Measurements from ENCODE around the gene NARS2.
A peak's percentile ranks its signal among the peaks of the same experiment; 100 is the strongest.
"Not testable (repeated sequence)": the region's sequence is repeated elsewhere in the genome, so short reads cannot be mapped to it uniquely, and the experiment has no call there.

NARS2 gene, protein sequence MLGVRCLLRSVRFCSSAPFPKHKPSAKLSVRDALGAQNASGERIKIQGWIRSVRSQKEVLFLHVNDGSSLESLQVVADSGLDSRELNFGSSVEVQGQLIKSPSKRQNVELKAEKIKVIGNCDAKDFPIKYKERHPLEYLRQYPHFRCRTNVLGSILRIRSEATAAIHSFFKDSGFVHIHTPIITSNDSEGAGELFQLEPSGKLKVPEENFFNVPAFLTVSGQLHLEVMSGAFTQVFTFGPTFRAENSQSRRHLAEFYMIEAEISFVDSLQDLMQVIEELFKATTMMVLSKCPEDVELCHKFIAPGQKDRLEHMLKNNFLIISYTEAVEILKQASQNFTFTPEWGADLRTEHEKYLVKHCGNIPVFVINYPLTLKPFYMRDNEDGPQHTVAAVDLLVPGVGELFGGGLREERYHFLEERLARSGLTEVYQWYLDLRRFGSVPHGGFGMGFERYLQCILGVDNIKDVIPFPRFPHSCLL

DNA sequence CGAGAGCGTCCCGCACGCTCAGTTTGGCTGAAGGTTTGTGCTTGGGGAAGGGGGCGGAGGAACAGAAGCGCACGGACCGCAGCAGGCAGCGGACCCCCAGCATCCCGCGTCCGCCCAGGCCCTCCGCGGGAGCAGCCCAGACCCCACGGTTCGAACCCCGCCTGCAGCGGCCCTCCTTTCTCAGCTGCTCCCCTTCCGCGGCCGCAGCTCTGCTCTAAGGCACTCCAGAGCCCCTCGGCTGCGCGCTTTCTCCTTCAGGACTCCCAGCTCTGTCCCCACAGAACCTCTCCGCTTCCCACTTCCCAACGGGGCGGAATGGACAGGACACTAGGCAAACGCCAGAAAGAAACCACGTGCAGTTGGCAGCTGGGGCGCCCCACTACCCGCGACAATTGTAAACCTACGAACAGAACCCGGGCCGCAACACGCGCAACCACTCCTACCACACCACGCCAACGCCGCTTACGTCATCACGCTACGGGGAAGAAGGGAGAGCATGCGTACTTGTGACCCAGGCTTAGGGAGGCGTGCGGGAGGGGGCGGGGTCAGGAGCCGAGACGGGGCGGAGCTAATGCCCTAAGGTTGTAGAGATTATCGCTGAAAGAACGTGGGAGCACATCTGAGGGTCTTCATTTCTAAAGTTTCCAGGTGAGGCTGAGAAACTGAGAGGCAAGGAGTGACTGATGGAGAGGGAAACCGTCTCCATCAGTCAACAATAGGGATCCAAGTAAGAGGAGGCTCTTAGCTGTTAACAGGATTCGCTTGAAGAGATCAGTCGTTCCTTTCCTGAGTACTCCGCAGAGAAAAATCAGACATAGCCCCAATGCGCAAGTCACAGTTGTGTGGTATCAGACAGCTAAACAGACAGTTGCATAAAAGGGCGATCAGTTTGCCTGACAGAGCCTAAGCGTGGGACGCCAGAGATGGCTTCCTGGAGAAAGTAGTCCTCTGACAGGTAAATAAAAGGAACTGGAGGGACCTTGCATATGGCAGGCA is at the start of gene NARS2:
Gene NARS2 (minus strand): TSS at position 479 of the 996 bp plus-strand sequence. CDS start 376 bp downstream, at position 103.
- peak; percentile 97 to 99 for DNase-seq (ENCODE audit: low read depth in 2 of 2)

DNA sequence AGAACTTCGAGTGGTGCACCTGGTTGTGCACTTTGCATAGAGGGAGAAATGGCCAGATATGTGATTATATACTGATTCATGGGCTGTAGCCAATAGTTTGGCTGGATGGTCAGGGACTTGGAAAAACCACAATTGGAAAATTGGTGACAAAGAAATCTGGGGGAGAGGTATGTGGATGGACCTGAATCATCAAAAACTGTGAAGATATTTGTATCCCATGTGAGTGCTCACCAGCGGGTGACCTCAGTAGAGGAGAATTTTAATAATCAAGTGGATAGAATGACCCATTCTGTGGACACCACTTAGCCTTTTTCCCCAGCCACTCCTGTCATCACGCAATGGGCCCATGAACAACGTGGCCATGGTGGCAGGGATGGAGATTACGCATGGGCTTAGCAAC is 48.0 kb upstream of the NARS2 start:
- DNase-seq (ENCODE audit: low read depth in 2 of 2) = no peak

DNA sequence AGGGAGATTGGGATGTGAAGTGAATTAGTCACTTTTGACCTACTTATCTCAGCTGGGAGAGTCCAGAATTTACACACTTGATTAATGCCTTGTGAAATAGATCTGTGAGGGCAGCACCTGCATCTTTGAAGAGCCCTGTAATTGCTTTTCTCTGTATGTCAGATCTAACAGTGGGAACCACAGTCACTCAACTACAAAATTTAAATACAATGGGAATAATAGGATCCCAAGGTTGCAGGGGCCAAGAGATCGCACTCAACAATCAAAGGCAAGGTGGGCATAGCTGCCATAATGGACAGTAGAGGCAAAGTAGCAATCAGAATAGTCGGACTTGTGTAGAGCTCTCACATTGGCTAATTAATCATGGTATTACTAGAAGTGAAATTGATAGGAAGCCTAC is 45.5 kb upstream of the NARS2 start:
- DNase-seq (ENCODE audit: low read depth in 2 of 2) = no peak

DNA sequence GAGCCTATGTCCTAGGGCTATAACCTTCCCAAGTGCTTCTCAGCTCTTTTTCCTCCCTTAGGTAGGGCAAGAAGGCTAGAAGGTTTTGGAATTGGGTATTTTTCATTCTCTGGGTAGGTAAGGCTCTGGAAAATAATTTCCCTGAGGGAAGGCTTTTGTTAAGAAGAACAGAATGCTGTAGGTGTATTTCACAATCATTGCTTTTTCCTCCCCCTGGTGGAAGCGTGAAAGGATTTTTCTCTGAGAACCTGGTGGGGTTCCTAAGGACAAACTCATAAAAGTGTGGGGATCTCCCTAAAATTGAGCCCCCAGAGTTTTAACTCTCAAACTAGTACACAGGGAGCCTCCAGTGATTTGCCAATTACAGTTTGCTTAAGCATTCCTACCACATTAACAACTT is 41.1 kb upstream of the NARS2 start:
- DNase-seq (ENCODE audit: low read depth in 2 of 2) = no peak

DNA sequence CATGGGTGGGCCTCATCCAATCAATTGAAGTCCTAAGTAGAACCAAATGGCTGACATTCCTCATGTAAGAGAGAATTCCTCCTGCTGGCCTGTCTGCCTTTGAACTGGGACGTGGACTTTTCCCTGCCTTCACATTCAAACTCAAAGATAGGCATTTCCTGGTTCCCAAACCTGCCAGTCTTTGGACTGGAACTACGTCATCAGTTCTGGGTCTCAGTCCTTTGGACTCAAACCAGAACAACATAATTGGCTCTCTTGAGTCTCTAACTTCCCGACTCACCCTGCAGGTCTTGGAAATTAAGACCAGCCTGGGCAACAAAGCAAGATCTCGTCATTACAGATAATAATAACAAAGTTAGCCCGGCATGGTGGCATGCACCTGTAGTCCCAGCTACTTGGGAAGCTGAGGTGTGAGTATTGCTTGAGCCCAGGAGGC is 38.7 kb upstream of the NARS2 start:
- DNase-seq (ENCODE audit: low read depth in 2 of 2) = no peak

DNA sequence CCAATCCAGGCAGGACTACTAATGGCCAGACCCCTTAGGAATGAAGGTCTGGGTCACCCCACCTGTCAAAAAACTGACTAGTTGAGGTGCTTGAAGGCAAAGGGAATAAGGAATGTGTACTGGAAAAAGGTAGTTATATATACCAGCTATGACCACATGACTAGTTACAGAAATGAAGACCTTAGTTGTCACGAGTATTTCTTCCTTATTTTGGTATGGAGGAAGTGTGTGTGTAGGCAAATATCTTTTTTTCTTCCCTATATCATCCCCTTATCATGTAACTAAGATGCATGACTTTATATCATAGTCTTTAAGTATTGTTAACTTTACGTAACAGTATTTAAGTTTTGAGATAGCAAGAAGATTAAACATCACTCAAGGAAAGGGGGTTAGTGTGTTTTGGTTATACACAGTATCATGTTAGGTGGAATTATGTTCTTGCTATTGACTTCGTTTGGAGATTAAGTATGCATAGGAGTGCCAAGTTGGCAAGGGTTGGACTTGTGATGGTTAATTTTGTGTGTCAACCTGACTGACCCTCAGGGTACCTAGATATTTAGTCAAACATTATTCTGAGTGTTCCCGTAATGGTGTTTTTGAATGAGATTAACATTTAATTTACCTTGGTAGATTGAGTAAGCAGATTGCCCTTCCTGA is 38.2 kb upstream of the NARS2 start:
- DNase-seq (ENCODE audit: low read depth in 2 of 2) = no peak

DNA sequence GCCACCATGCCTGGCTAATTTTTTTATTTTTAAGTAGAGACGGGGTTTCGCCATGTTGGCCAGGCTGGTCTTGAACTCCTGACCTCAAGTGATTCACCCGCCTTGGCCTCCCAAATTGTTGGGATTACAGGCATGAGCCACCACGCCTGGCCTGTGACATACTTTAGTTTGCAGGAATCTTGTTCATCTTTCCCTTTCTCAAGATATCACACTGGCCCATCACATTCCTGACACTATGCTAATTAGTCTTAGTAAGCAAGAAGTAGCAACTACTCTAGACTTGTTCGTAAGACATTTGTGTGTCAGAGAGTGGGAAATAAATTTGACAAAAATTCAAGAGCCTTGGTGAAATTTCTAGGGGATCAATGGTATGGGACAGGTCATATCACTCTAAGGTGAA is 34.7 kb upstream of the NARS2 start:
- DNase-seq (ENCODE audit: low read depth in 2 of 2) = not testable (repeated sequence)

DNA sequence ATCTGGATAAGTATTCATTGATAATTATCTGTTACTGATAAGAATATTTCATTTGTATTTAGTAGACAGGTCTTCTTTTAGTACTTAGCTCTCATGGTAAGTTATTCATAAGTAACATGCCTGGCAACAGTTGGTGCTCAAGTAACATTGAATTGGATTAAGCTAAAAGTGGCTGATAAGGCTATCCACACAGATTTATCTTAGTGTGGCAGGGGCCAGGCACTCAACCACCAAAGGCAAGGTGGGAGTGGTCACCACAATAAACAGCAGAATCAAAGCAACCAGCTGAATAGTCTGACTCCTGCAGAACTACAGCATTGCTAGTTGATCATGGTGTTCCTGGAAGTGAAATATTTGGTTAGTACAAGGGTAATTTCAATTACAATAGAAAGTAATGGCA is 33.0 kb upstream of the NARS2 start:
- no peak for DNase-seq (ENCODE audit: low read depth in 2 of 2)

DNA sequence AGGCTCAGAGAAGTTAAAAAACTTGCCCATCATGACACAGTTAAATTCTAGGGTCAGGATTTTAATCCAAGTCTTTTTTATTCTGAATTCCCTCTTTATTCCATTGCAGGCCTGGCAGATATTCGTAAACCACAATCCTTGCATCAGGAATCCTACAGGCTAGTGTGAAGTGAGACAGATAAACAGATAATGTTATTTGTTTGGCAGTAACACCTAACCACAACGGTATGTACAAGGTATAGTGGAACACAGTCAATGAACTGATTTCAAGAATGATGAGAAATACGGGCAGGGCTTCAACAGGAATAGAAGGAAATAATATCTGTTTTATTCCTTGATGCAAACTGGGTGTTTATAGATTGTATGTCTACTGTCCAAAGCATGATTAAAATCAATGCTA is 32.0 kb upstream of the NARS2 start:
- DNase-seq (ENCODE audit: low read depth in 2 of 2) = no peak

DNA sequence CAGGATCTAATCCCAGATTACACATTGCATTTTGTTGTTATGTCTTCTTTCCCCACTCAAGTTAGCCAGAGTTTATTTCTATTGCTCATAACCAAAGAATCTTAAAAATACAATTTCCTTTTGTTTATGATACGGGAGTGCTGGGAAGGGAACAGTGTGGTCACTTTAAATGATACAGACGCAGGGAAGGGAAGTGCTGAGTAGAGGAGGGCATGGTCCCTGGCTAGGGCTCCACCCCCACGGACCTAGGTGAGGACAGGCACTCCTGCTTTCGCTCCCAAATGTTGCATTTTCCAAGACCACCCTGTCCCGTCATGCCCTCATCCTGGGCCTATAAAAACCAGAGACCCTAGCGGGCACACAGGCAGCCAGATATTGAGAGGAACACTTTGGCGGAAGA is 30.6 kb upstream of the NARS2 start:
- DNase-seq (ENCODE audit: low read depth in 2 of 2) = no peak

DNA sequence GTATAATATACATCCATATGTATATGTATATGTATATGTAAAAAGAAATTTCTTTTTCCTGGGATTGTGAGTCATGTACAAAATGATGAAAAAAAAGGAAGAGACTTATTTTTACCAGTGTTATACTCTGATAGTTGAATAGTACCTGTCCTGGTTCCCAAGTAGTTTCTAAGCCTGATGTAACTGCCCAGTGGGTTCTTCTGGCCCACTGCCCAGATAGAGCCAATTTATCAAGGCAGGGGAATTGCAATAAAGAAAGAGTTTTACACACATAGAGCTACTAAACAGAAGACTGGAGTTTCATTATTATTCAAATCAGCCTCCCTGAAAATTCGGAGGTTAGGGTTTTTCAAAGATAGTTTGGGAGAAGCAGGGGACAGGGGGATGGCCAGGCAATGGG is 29.1 kb upstream of the NARS2 start:
- no peak for DNase-seq (ENCODE audit: low read depth in 2 of 2)

DNA sequence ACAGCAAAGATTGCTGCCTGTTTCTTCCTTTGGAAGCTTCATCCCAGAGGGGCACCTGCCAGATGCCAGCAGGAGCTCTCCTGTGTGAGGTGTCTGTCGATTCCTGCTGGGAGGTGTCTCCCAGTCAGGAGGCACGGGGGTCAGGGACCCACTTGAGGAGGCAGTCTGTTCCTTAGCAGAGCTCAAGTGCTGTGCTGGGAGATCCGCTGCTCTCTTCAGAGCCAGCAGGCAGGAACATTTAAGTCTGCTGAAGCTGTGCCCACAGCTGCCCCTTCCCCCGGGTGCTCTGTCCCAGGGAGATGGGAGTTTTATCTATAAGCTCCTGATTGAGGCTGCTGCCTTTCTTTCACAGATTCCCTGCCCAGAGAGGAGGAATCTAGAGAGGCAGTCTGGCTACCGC is 28.1 kb upstream of the NARS2 start:
- DNase-seq (ENCODE audit: low read depth in 2 of 2) = not testable (repeated sequence)

DNA sequence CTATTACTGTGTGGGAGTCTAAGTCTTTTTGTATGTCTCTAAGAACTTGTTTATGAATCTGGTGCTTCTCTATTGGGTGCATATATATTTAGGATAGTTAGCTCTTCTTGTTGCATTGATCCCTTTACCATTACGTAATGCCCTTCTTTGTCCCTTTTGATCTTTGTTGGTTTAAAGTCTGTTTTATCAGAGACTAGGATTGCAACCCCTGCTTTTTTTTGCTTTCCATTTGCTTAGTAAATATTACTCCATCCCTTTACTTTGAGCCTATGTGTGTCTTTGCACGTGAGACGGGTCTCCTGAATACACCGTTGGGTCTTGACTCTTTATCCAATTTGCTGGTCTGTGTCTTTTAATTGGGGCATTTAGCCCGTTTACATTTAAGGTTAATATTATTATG is 26.4 kb upstream of the NARS2 start:
- not testable (repeated sequence) for DNase-seq (ENCODE audit: low read depth in 2 of 2)

DNA sequence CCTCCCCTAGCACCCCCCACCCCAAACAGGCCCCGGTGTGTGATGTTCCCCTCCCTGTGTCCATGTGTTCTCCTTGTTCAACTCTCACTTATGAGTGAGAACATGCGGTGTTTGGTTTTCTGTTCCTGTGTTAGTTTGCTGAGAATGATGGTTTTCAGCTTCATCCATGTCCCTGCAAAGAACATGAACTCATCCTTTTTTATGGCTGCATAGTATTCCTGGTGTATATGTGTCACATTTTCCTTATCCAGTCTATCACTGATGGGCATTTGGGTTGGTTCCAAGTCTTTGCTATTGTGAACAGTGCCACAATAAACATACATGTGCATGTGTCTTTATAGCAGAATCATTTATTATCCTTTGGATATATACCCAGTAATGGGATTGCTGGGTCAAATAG is 22.9 kb upstream of the NARS2 start:
- not testable (repeated sequence) for DNase-seq (ENCODE audit: low read depth in 2 of 2)

DNA sequence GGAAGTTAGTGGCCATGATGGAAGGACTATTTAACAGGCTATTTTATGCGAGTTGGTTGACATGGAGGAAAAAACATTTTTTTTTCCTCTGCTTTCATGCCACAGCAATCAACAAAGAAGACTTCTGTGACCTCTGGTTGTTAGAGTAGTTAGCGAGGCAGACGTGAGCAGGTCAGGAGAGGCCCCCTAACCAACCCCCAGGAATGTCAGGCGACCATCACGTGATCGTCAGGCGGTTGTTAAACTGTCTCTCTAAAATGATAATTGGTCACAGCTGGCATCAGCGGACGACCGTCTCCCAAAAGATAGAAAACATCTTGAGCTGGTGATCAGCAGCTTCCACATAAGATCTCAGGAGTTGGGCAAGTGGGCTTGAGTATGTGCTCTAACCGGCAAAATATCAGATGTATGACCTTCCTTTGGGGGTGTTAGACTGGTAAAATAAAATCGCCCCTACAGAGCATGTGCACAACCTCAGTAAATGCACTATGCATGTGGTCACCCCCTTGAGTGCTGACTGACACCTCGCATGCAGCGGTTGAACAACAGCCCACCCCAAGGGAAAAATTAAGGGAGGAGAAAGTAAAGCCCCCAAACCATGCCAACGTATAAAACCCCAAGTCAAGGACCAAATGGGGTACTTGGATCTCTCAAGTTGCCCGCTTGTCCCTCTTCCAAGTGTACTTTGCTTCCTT is 20.9 kb upstream of the NARS2 start:
- no peak for DNase-seq (ENCODE audit: low read depth in 2 of 2)

DNA sequence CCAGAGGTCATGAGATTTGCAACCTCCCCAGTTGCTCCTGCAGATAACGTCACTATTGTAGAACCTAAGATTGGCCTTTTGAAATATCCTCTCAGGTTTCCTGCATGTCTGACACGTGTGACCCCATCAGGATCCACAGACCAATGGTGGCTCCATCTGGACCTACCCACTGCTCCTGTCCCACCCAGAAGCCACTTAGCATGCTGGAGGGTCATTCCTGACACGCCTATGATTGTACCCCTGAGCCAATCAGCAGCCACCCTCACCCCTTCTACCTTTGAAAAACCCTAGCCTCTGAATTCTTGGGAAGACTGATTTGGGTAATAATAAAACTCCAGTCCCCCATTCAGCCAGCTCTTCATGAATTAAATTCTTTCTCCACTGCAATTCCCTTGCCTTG is 20.1 kb upstream of the NARS2 start:
- DNase-seq (ENCODE audit: low read depth in 2 of 2) = no peak

DNA sequence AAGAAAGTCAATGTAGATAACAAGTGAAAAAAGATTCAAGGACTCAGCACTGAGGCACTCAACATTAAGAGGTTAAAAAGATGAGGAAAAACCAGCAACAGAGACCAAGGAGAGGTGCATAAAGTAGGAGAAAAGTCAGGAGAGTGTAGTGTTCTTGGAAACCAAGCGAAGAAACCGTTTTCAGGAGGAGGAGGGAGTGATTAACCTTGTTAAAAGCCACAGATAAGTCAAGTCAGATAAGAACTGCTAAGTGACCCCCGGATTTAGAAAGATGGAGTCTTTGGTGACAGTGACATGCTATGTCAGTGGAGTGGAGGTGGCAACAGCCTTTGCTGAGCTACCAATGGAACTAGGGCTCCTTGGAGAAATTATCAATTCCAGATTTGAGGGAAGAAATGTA is 13.9 kb upstream of the NARS2 start:
- no peak for DNase-seq (ENCODE audit: low read depth in 2 of 2)

DNA sequence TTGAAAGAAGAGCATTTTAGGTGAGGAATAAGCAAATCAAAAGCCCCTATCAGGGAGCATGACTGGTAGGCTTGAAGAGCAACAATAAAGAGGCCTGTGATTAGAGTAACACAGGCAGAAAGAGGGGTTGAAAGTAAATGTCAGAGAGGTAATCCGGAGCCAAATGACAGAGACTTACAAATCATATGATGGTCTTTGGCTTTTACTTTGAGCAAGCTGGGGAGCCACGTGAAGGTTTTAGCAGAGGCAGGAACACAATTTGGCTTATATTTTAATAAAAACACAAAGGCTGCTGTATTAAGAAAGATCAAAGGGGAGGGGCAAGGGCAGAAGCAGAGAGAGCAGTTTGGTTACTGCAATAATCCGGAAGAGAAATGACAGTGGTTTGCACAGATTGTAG is 12.8 kb upstream of the NARS2 start:
- DNase-seq (ENCODE audit: low read depth in 2 of 2) = no peak

DNA sequence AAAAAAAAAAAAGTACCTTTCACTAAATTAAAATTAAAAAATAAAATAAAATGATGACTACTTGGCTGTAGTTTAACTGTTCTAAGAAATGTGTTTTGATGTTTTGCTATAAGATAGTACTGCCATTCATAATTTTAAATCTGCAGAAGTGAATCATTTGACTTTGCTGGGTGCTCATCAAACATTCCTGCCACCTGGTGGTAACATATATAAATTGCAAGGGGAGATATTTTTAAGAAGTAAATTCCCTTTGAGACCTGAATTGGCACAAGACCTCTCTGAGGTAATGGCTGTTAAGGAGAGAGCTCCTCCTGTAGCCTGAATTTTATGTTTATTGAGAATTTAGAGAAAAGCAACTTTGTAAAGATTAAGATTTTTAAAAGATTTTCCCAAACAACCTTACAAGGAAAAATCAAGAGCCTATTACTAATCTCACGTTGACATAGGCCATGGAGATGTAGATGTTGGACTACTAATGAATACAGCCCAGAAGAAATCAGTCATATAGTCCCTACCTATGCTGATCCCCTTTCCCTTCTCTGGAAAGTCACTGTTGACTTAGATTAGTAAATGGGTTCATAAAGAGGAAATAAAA is 11.9 kb upstream of the NARS2 start:
- no peak for DNase-seq (ENCODE audit: low read depth in 2 of 2)

DNA sequence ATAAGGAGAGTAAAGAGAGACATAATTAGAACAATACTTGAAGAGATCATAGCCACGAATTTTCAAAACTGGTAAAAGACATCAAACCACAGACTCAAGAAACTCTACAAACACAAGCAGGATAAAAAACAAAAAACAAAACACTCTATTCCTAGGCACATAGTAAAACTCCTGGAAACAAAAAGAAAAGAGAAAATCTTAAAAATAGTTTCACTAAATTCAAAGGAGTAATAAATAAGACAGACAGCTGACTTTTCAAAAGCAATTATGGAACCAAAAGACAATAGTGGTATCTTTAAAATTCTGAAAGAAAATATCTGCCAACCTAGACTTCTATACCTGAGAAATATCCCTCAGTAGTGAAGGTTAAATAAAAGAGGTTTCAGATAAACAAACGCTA is 9.2 kb upstream of the NARS2 start:
- DNase-seq (ENCODE audit: low read depth in 2 of 2) = no peak

DNA sequence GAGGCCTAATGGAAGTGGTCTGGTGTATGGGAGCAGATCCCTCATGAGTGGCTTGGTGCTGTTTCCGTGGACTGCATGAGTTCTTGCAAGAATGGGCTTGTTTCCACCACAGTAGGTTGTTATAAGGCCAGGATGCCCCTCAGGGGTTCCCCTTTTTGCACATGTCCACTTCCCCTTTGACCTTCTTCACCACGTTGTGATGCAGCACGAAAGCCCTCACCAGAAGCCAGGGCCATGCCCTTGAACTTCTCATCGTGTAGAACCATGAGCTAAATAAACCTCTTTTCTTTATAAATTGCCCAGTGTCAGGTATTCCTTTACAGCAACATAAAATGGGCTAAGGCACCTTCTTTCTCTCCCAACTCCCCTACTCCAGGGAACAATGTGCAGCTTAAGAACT is 2.8 kb upstream of the NARS2 start:
- DNase-seq (ENCODE audit: low read depth in 2 of 2) = no peak
